HepG2 (cell line): ENCODE data around the gene BLMH. TPM values are rescaled to one million over a fixed set of nuclear protein-coding genes. Genes with fewer than 3 reads are reported as not detected.

Source experiments
- ARID3A ChIP-seq: IDR thresholded peaks from 2 replicates; pipeline ENCODE4 v1.6.1; 2012; ENCODE audit warnings: low read depth, low read length, improper control_type of control experiment
- CREM ChIP-seq, 2 experiments: sonication (generic) in 1 of 2; formaldehyde crosslinking in 1 of 2; IDR thresholded peaks; 2 replicates each; pipeline versions ENCODE4 v1.4.0 to v1.6.1; 2016 to 2020; ENCODE audit warnings: antibody characterized with exemption in 1 of 2, mild to moderate bottlenecking in 1 of 2, missing genetic modification reagents in 1 of 2
- GABPB1 ChIP-seq: IDR thresholded peaks from 2 replicates; pipeline ENCODE4 v1.6.1; 2016; ENCODE audit warnings: mild to moderate bottlenecking, missing genetic modification reagents, moderate library complexity, missing compliant biosample characterization
- HMGA1 ChIP-seq: sonication (generic); formaldehyde crosslinking; conservative IDR thresholded peaks from 2 replicates; pipeline ENCODE4 v1.4.0; 2020; ENCODE audit warnings: missing genetic modification reagents
- HOXD1 ChIP-seq: sonication (generic); formaldehyde crosslinking; IDR thresholded peaks from 2 replicates; pipeline ENCODE4 v1.5.0; 2020; ENCODE audit warnings: missing genetic modification reagents
- NPAS2 ChIP-seq: sonication (generic); formaldehyde crosslinking; IDR thresholded peaks from 2 replicates; pipeline ENCODE4 v1.8.0; 2022; ENCODE audit warnings: mild to moderate bottlenecking, missing genetic modification reagents, borderline replicate concordance
- NR2F2 ChIP-seq: IDR thresholded peaks from 2 replicates; pipeline ENCODE4 v1.6.1; 2012; ENCODE audit warnings: low read depth, inconsistent platforms, borderline replicate concordance
- PLSCR1 ChIP-seq: sonication (generic); formaldehyde crosslinking; IDR thresholded peaks from 2 replicates; pipeline ENCODE4 v1.5.0; 2020; ENCODE audit warnings: missing genetic modification reagents, mild to moderate bottlenecking, borderline replicate concordance
- RERE ChIP-seq: IDR thresholded peaks from 2 replicates; pipeline ENCODE4 v1.6.1; 2016; ENCODE audit warnings: low read depth, missing genetic modification reagents, missing compliant biosample characterization
- SALL2 ChIP-seq: sonication (generic); formaldehyde crosslinking; IDR thresholded peaks from 2 replicates; pipeline ENCODE4 v1.8.1; 2023; ENCODE audit warnings: mild to moderate bottlenecking, missing genetic modification reagents, inconsistent platforms
- TBX2 ChIP-seq: sonication (generic); formaldehyde crosslinking; IDR thresholded peaks from 2 replicates; pipeline ENCODE4 v1.5.0; 2020; ENCODE audit warnings: missing genetic modification reagents, mild to moderate bottlenecking, borderline replicate concordance
- TP53 ChIP-seq: sonication (generic); formaldehyde crosslinking; conservative IDR thresholded peaks from 2 replicates; pipeline ENCODE4 v1.4.0; 2020; ENCODE audit warnings: missing genetic modification reagents
- ZNF143 ChIP-seq: sonication (generic); formaldehyde crosslinking; IDR thresholded peaks from 2 replicates; pipeline ENCODE4 v1.4.0; 2020; ENCODE audit warnings: missing genetic modification reagents
- ZNF225 ChIP-seq: sonication (generic); formaldehyde crosslinking; IDR thresholded peaks from 2 replicates; pipeline ENCODE4 v1.4.0; 2020; ENCODE audit warnings: mild to moderate bottlenecking, missing genetic modification reagents
- ZNF263 ChIP-seq: sonication (generic); formaldehyde crosslinking; IDR thresholded peaks from 2 replicates; pipeline ENCODE4 v1.4.0; 2020; ENCODE audit warnings: missing genetic modification reagents
- ZNF367 ChIP-seq: sonication (generic); formaldehyde crosslinking; IDR thresholded peaks from 2 replicates; pipeline ENCODE4 v1.4.0; 2020; ENCODE audit warnings: missing genetic modification reagents, borderline replicate concordance
- ZNF530 ChIP-seq: sonication (generic); formaldehyde crosslinking; IDR thresholded peaks from 2 replicates; pipeline ENCODE4 v1.5.0; 2020; ENCODE audit warnings: low read depth, mild to moderate bottlenecking, missing genetic modification reagents
- ZNF543 ChIP-seq: sonication (generic); formaldehyde crosslinking; IDR thresholded peaks from 2 replicates; pipeline ENCODE4 v1.4.0; 2020; ENCODE audit warnings: mild to moderate bottlenecking, missing genetic modification reagents
- ZNF615 ChIP-seq: sonication (generic); formaldehyde crosslinking; IDR thresholded peaks from 2 replicates; pipeline ENCODE4 v1.5.0; 2020; ENCODE audit warnings: mild to moderate bottlenecking, missing genetic modification reagents, borderline replicate concordance
- ZNF83 ChIP-seq: sonication (generic); formaldehyde crosslinking; IDR thresholded peaks from 2 replicates; pipeline ENCODE4 v1.4.0; 2020; ENCODE audit warnings: missing genetic modification reagents, mild to moderate bottlenecking, borderline replicate concordance
- polyA plus RNA-seq, 8 experiments: library from polyadenylated mRNA; depleted of rRNA in 3 of 8; stranded (reverse) in 7 of 8; unstranded in 1 of 8; fragments of >200 nt; fragmentation: Illumina TruSeq in 4 of 8; extraction: Trizol in 4 of 8; gene quantifications; 2 replicates each; pipeline versions ENCODE4 v1.2.1 to v1.2.3, GENCODE V29; 2011 to 2016; ENCODE audit warnings: low read depth in 4 of 8, missing spikeins in 1 of 8, mixed read lengths in 1 of 8; ENCODE audit not compliant: insufficient read depth in 1 of 8
- total RNA-seq, 5 experiments: library from RNA; depleted of rRNA; stranded (reverse); fragments of >200 nt; fragmentation: Illumina TruSeq; extraction: Trizol; gene quantifications; 2 replicates each; pipeline ENCODE4 v1.2.3, GENCODE V29; 2016; ENCODE audit warnings: low read depth in 1 of 5

The BLMH gene
- total and polyA plus RNA-seq, 2 of the 13 experiments (the other 11 are each of a cell fraction or from before 2014, with no cell fraction given): 12.1 to 41.0 TPM

- TF ChIP-seq TP53 (no peak), SALL2 (CRISPR knock-in tag) (no peak), RERE (CRISPR knock-in tag) (no peak), ZNF225 (CRISPR knock-in tag) (no peak), ARID3A (peak; percentile 93; the same call in 1 of the 2 replicates), ZNF263 (CRISPR knock-in tag) (peak; percentile 17; the same call in 1 of the 2 replicates), ZNF543 (CRISPR knock-in tag) (no peak), TBX2 (peak; percentile 72), ZNF367 (CRISPR knock-in tag) (no peak), ZNF143 (CRISPR knock-in tag) (0 out of 2 replicates have a peak, but pooled peaks have one; percentile 15), NPAS2 (CRISPR knock-in tag) (no peak), ZNF615 (CRISPR knock-in tag) (no peak), NR2F2 (no peak), ZNF83 (CRISPR knock-in tag) (no peak), PLSCR1 (CRISPR knock-in tag) (no peak), GABPB1 (peak; percentile 21; the same call in 1 of the 2 replicates), HMGA1 (no peak), HOXD1 (CRISPR knock-in tag) (0 out of 2 replicates have a peak, but pooled peaks have one; percentile 28), ZNF530 (no peak), CREM (IDR thresholded peaks at IDR 0.05) (peak; percentile 48), CREM (CRISPR knock-in tag; IDR thresholded peaks at IDR 0.05) (no peak)
Observed at GRCh38 chr17:30336369-30337171, 44.8 kb upstream of the BLMH start (continued).
